Measurements from ENCODE around the gene SERPINB12.

SERPINB12 gene

GRCh38 chr18:63590966-63591695 is 49.0 kb downstream of the SERPINB12 start:
- in situ Hi-C loops (cut with MboI; ENCODE audit: low sequenced_read_pairs), result no loop called here

- in situ Hi-C loops (cut with MboI; ENCODE audit: low sequenced_read_pairs), result no loop called here
Measured at GRCh38 chr18:63591725-63592124, 49.6 kb downstream of the SERPINB12 start.

GRCh38 chr18:63592471-63592870 is 50.3 kb downstream of the SERPINB12 start:
- in situ Hi-C loops (cut with MboI; ENCODE audit: low sequenced_read_pairs), result no loop called here

- in situ Hi-C loops (cut with MboI; ENCODE audit: low sequenced_read_pairs), result no loop called here
Measured at GRCh38 chr18:63596964-63597363, 54.8 kb downstream of the SERPINB12 start.

- in situ Hi-C loops (cut with MboI; ENCODE audit: low sequenced_read_pairs), result no loop called here
Measured at GRCh38 chr18:63603355-63603754, 61.2 kb downstream of the SERPINB12 start.

- in situ Hi-C loops (cut with MboI; ENCODE audit: low sequenced_read_pairs), result no loop called here
Measured at GRCh38 chr18:63603772-63604171, 61.6 kb downstream of the SERPINB12 start.

GRCh38 chr18:63604791-63605567 is 62.8 kb downstream of the SERPINB12 start:
- in situ Hi-C loops (cut with MboI; ENCODE audit: low sequenced_read_pairs), result no loop called here

- in situ Hi-C loops (cut with MboI; ENCODE audit: low sequenced_read_pairs), result no loop called here
Measured at GRCh38 chr18:63606526-63606925, 64.4 kb downstream of the SERPINB12 start.

GRCh38 chr18:63613420-63613819 is 71.3 kb downstream of the SERPINB12 start:
- in situ Hi-C loops (cut with MboI; ENCODE audit: low sequenced_read_pairs), result no loop called here

GRCh38 chr18:63617049-63617914 is 75.1 kb downstream of the SERPINB12 start:
- in situ Hi-C loops (cut with MboI; ENCODE audit: low sequenced_read_pairs), result no loop called here

- in situ Hi-C loops (cut with MboI; ENCODE audit: low sequenced_read_pairs), result no loop called here
Measured at GRCh38 chr18:63617915-63618234, 75.7 kb downstream of the SERPINB12 start.

Data from HL-60/S4 (cell line).